ENCODE measurements around the gene MGST1.

GRCh38 chr12:16331998-16332397 lies 15.4 kb upstream of the MGST1 start:
- TF ChIP-seq, protein P1, sequence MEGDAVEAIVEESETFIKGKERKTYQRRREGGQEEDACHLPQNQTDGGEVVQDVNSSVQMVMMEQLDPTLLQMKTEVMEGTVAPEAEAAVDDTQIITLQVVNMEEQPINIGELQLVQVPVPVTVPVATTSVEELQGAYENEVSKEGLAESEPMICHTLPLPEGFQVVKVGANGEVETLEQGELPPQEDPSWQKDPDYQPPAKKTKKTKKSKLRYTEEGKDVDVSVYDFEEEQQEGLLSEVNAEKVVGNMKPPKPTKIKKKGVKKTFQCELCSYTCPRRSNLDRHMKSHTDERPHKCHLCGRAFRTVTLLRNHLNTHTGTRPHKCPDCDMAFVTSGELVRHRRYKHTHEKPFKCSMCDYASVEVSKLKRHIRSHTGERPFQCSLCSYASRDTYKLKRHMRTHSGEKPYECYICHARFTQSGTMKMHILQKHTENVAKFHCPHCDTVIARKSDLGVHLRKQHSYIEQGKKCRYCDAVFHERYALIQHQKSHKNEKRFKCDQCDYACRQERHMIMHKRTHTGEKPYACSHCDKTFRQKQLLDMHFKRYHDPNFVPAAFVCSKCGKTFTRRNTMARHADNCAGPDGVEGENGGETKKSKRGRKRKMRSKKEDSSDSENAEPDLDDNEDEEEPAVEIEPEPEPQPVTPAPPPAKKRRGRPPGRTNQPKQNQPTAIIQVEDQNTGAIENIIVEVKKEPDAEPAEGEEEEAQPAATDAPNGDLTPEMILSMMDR (IDR thresholded peaks at IDR 0.05): no peak
- TF ChIP-seq POLR2A (IDR thresholded peaks at IDR 0.05): no peak
